ENCODE data around the gene MYL7.

Gene MYL7

GRCh38 chr7:44110719-44111635 lies 30.2 kb downstream of the MYL7 start:
- DNase-seq = no peak

GRCh38 chr7:44109991-44110390 lies 31.1 kb downstream of the MYL7 start:
- no peak for DNase-seq

- DNase-seq = no peak
Observed at GRCh38 chr7:44108768-44109750, 32.1 kb downstream of the MYL7 start.

DNA sequence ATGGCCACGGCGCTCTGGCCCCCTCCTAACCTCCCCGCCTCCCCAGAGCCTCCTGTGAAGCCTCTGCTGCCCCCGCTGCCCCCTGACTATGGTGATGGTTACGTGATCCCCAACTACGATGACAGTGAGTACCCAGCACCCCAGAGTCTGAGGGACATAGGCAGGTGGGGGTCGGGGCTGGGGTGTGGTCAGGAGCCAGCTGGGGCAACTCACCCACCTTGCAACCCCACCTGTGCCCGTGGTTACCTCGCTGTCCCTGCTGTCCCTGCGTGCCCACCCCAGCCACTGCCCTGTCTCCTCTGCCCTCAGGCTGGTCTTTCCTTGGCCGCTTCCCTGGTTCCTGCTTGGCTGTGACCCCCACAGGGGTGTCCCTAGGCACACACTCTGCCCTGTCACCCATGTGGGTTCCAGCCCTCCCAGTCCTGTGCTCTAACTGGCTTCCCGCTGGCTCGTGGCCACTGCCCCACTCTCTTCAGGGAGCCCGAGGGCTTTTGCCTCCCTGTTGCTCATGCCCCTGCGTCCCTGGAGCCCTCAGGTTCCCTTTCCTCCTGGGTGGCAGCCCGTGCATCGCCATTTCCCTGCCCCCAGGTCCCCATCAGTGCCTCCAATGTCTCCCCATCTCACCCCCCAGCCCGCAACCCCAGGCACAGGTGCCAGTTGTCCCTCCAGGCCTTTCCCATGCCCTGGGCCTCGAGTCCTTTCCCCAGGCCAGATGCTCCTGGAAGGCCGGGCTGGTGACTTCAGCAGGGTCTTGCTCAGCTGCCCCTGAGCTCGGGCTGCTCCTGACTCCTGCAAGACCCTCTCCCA lies 33.0 kb downstream of the MYL7 start:
- no peak for DNase-seq

GRCh38 chr7:44107116-44107960 lies 33.8 kb downstream of the MYL7 start:
- DNase-seq = no peak

GRCh38 chr7:44106311-44107065 lies 34.6 kb downstream of the MYL7 start:
- no peak for DNase-seq

DNA sequence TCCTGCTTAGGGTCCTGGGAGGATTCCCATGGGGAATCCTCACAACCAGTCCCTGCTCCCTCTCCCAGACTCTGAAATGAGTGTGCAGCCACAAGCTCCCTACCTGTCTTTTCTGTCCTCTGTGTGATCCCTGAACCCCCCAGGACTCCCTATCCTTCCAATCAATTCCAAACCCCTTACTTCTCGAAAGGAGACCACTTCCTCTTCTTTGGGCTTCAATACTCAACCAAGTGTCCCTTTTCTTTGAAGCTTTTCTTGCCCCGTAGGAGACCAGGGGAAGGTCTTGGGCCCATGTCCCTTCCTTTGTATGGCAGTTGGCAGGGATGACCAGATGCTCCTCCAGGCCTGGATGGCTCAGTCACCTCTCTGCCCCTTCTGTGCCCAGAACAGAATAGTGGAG lies 35.3 kb downstream of the MYL7 start:
- DNase-seq = no peak

DNA sequence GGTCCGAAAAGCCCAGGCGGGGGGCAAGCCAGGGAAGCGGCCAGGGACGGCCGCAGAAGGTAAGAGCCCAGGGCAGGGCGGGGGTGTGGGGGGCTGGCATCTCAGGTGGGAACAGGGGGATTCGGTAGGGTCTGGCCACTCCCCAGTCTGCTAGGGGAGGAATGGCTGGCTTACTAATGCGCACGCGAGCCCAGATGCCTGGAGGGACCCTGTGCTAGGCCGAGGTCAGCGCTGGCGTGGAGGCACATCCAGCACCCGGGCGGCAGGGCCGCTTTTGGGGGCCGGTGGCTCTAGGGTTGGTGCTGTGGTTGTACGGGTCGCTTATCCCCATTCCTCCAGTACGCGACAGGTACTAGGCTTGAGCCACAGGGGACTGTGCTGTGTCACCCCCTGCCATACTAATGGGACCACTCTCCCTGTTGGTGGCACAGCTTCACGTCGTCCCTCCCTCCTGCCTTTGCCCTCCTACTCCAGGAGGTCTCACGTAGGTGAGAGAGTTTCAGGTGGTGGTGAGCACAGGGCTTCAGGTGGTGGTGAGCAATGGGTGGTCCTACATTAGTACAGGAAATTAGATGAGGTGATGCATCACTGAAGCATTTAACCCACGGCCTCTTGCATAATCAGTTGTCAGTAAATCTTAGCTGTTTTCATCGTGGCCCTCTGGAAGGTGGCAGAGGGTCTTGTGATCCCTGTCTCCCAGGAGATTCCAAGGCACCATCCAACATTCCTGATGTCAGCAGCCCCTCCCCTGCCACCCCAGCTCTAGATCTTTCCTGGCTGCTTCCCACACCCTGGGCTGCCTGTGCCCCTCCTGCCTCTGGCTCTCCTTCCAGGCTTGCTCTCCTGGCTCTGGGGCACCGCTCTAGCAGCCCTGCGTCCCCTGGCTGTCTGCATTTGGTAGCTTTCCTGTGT lies 36.0 kb downstream of the MYL7 start:
- peak; percentile 63 for DNase-seq

DNA sequence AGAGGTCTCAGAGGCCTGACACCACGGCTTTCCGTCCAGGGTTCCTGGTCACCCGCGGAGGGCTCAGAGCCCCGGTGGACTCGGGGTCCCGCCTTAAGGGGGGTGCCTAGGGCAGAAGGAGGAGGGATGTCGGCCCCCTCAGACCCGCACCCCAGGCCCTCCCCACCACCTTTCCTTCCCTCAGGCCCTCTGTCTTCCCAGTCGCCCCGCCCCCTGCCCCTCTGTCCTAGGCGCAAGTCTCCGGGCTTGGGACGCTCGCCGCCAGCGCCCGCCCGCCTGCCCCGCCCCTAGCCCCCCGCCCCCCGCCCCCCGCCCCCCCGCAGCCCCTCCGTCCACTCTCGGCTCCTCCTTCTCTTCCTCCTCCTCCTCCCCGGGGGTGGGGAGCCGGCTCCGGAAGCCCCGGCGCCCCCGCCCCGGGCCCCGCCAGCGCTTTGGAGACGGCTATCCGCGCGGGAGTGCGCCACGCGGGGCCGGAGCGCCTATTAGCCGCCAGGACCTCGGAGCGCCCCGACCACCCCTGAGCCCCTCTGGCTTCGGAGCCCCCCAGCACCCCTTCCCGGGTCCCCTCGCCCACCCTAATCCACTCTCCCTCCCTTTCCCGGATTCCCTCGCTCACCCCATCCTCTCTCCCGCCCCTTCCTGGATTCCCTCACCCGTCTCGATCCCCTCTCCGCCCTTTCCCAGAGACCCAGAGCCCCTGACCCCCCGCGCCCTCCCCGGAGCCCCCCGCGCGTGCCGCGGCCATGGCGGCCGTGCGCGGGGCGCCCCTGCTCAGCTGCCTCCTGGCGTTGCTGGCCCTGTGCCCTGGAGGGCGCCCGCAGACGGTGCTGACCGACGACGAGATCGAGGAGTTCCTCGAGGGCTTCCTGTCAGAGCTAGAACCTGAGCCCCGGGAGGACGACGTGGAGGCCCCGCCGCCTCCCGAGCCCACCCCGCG lies 36.9 kb downstream of the MYL7 start, which contains the start of gene AEBP1:
TSS of gene AEBP1 (plus strand) at position 423 of the 937 bp plus-strand sequence. CDS start at position 744, 321 bp downstream.
- peak; percentile 55 for DNase-seq

- DNase-seq = no peak
Observed at GRCh38 chr7:44103566-44103922, 37.6 kb downstream of the MYL7 start.

DNA sequence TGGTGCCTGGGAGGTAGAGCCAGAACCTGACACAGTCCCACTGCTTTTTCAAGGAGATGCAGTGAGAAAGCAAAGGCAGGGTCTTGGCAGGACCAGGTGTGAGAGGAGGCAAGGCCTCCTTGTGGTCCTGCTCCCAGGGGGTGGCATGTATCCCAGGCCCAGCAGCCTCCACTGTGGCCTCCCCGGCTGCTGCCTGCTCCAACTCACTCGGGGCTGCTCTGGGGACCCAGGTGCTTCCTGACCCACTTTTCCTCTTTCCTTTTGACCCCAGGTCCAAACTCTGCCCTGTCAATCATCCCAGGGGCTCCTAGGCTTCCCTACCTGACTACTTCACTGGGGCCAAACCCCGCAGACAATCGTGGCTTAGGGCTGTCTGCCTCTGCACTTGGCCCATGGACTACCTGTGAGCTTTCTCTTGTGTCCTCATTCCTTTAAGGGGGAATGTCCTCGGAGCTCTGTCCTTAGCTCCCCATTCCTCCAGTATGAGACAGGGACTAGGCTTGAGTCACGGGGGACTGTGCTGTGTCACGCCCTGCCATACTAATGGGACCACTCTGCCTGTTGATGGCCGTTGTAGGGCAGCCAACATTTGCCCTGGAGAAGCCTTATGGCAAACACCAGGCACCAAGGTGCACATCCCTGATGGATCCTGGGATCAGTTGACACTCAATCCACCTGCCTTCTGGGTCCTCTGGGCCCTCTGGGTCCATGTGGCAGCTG lies 38.1 kb downstream of the MYL7 start:
- DNase-seq = no peak

DNA sequence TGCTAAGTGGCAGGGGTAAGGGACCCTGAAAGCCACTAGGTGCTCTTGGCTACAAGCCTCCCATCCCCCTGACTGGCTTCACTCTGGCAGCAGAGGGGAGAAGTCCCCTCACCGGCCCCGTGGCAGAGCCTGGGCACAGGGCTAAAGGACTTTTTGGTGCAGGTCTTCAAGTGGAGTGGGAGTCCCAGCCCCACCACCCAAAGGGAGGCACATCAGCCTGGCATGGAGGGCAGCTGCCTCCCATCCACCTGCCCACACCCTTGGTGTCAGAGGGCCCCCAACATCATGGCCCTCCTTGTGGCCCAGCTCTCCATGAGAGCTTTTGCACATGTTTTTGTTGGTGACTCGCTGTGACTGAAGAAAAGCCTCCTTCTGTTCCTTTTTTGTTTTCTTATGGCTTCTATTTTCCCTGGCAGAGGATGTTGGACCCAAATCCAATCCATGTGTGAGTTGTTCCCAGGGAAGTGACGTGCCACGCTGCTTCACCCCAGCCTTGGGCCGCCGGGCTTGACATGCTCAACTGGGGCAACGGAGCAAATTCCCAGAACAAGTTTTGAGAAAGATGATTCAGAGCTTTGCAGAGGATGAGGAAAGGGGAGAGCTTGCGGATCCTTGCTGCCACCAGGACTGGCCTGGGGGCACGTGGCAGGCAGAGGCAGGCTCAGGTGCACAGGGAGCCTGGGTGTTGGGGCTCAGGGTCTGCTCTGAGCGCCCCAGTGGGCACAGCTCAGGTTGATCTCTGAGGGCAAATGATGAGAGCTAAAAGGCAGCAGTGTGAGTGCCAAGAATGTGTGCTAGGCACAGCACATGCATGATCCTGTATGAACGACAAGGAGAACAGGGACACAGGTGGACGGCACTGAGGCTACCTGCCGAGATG lies 38.9 kb downstream of the MYL7 start:
- peak; percentile 94 for DNase-seq

- DNase-seq = no peak
Observed at GRCh38 chr7:44101303-44101965, 39.7 kb downstream of the MYL7 start.

- peak; percentile 86 for DNase-seq
Observed at GRCh38 chr7:44100458-44101302, 40.5 kb downstream of the MYL7 start.

DNA sequence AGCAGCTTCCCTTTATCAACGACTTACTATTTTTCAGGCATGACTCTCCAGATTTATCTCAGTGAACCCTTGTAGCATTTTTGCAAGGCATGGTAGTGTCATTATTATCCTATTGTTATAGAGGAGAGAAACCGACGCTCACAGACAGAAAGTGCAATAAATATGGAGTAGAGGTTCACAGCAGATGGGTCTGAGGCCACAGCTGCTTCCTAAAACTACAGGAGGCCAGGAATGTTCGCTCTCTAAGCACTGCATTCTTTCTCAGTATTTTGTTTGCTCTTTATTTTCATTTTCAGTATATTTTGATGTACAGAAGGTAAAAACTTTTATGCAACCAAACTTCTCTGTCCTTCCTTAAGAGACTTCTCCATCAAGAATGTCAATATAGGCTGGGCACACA lies 41.5 kb downstream of the MYL7 start:
- DNase-seq = peak; percentile 44

All from fibroblast of skin of back (primary cell).